GM06990 (cell line): ENCODE measurements around the gene CACNB4.
"Not testable (repeated sequence)": the region's sequence is repeated elsewhere in the genome, so short reads cannot be mapped to it uniquely, and the experiment has no call there.

Experiments
- DNase-seq: peaks from one replicate; pipeline ENCODE4 v3.0.0-alpha.2; 2011; ENCODE audit not compliant: insufficient read length; ENCODE audit errors: extremely low read depth
- H3K27me3 ChIP-seq: replicated peaks from 2 replicates; pipeline ENCODE4 v1.6.0; 2011; ENCODE audit warnings: low read length; ENCODE audit not compliant: control insufficient read depth, insufficient read depth
- H3K36me3 ChIP-seq: 2 replicates; pipeline ENCODE4 v1.5.1; 2011; ENCODE audit warnings: low read length; ENCODE audit not compliant: control insufficient read depth, insufficient read depth
- H3K4me3 ChIP-seq: replicated peaks from 2 replicates; pipeline ENCODE4 v1.5.1; 2011; ENCODE audit warnings: low read depth, mild to moderate bottlenecking, control low read depth, low read length
- CTCF ChIP-seq: IDR thresholded peaks from 2 replicates; pipeline ENCODE4 v1.5.1; 2011; ENCODE audit warnings: low read length, control low read depth, mild to moderate bottlenecking, inconsistent platforms; ENCODE audit not compliant: insufficient read depth, poor library complexity, severe bottlenecking

The CACNB4 gene

GRCh38 chr2:152033011-152033925, 65.6 kb downstream of the CACNB4 start:
- DNase-seq, result no peak
- no peak overlapping the region for H3K4me3 ChIP-seq
- TF ChIP-seq CTCF, result no peak

GRCh38 chr2:152031747-152032306, 67.0 kb downstream of the CACNB4 start:
- Histone ChIP-seq H3K27me3 (no peaks in the 10 kb centered on the region), H3K4me3 (no peak overlapping the region), H3K36me3 (no peaks in the 10 kb centered on the region)
- DNase-seq, result no peak
- TF ChIP-seq CTCF, result no peak

More at GRCh38 chr2:152033011-152033925, 65.6 kb downstream of the CACNB4 start:
- no peaks in the 10 kb centered on the region for H3K36me3 ChIP-seq
- no peaks in the 10 kb centered on the region for H3K27me3 ChIP-seq

- not testable (repeated sequence) for DNase-seq, H3K27me3 ChIP-seq, H3K36me3 ChIP-seq, H3K4me3 ChIP-seq
These were observed 68.1 kb downstream of the CACNB4 start for GRCh38 chr2:152030596-152031328.

GRCh38 chr2:152028182-152028862, 70.5 kb downstream of the CACNB4 start:
- Histone ChIP-seq H3K36me3 (no peaks in the 10 kb centered on the region), H3K4me3 (no peak overlapping the region), H3K27me3 (no peaks in the 10 kb centered on the region)
- no peak for DNase-seq
- no peak for TF ChIP-seq CTCF

DNA sequence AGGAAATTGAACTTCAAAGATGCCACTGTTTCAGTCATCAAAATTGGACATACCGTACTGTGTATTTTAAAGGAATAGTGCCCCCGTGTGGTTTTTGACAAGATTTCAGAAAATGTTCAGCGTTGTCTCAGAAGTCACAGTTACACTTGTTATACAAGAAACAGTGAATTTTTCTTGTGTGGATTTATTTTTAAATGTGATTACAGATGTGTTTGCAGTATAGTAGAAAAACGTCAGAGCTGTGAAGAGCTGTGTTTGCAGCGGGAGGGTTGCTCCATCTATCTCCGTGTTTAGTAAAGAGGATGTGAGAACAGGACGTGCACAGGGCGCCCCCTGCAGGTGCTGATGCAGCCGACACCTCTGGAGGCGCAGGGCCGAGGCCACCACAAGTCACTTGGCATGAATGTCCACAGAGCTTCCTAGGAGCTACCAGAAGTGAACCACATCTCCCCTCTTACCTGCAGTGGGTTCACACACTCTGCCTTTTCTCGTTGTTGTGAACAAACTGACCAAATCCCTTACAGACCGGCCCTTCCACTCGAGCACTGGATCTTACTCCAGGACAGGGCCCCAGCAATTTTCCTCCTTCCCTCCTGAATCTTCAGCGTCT, 73.1 kb downstream of the CACNB4 start:
- H3K4me3 ChIP-seq, result peak overlapping the region; percentile 44
- no peaks in the 10 kb centered on the region for H3K27me3 ChIP-seq
- peak; percentile 96 for TF ChIP-seq CTCF
- no peaks in the 10 kb centered on the region for H3K36me3 ChIP-seq
- DNase-seq, result peak; percentile 79
